GM19351 (cell line): ENCODE results near the gene CD99L2.

Experiments
- ATAC-seq: cut with Tn5 transposase; IDR thresholded peaks from one replicate; pipeline ENCODE4 v1.9.1; 2021; ENCODE audit warnings: mild to moderate bottlenecking, moderate library complexity; ENCODE audit not compliant: unreplicated experiment

CD99L2 gene

DNA sequence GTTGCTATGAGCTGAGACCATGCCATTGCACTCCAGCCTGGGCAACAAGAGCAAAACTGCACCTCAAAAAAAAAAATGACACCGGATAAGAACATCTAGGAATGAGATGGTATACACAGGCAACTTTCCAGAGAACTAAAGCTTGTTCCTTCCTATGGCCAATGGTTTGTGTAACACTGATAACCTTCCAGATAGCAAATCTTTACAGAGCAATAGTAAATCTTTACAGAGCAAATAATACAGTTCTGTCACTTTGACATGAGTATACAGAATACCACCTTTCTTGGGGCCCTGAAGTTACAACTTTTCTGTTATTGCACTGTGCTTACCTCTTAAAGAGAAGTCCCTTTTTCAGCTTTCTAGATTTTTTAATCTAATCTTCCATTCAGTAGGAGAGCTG lies 91.6 kb downstream of the CD99L2 start:
- no peak for ATAC-seq

DNA sequence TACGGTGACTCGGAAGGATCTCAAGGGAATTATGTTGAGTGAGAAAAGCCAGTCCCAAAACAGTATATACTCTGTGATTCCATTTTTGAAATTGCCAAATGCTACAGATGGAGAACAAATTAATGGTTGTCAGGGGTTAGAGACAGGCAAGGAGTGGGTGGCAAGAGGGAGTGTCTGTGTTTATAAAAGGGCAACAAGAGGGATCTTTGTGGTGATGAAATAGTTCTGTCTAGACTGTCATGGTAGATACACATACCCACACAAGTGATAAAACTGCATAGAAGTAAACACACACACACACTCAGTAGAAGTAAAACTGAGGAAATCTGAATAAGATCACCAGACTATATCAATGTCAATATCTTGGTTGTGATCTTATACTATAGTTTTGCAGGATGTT lies 92.7 kb downstream of the CD99L2 start:
- no peak for ATAC-seq

DNA sequence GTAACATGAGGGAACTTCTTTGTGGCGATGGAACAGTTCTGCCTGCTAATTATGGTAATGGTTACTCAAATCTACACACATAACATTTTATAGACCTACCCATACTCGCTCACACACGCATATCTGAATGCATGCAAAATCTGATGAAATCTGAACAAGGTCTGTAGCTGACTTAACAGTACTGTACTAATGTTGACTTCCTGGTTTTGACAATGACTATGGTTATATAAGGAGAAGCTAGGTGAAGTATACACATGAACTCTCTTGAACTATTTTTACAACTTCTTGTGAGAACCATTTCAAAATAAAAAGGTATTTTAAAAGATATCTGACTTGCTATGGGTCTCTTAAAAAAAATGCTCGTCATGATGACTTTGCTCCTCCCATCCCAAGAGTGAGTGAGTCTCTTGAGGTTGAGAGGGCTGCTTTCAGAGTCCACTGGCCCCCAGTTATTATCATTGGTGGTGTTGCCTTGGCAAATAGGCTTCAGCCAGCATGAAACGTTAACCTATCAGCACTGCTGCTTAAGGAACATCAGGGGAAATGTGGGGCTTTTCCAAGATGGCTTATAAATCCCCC lies 105.4 kb downstream of the CD99L2 start:
- no peak for ATAC-seq

DNA sequence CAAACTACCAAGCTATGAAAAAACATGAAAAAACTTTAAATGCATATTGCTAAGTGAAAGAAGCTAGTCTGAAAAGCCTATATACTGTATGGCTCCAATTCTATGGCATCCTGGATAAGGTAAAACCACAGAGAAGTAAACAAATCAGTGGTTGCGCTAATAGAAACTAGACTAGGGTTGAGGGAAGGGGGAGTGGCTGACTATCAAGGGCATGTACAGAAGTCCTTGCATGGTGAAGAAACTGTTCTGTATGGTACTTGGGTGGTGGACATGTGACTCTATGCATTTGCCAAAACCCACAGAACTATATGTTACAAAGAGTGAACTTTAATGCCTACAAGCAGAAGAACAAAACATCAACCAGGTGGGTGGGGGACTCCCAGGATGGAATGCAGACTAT lies 108.4 kb downstream of the CD99L2 start:
- ATAC-seq: no peak

DNA sequence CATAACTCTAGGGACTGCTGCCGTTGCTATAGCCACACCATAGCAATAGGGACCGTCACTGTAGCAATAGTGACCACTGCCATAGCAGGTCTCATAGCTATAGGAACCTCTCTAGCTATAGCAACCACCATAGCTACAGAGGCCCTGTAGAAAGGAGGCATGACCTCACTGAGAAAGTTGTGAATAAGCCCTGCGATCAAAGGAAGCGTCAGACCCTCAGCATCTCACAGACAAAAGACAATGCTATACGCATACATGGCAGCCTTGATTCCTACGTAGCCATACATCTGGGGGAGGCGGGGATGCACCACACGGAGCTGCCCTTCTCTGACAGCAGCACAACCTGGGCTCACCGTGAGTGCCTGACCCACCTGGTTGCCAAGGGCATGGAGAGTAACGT lies 116.8 kb downstream of the CD99L2 start:
- no peak for ATAC-seq

DNA sequence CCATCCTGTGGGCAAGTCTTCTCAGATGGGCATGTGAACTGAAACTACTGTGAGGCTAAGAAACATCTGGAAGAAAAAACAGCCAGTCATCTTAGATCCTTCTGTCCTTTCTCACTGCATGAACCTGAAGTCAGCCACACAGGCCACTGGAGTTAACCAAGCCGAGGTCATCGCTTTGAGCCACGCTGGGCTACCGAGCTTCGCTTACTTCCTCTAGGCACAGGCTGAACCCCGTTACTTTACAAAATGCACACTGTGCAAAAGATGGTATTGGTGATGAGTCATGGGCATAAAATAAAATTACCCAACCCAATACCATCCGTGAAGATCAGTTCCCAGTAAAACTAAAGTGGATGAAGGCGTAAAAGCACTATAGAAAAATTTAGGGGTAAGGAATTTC lies 119.1 kb downstream of the CD99L2 start:
- no peak for ATAC-seq

DNA sequence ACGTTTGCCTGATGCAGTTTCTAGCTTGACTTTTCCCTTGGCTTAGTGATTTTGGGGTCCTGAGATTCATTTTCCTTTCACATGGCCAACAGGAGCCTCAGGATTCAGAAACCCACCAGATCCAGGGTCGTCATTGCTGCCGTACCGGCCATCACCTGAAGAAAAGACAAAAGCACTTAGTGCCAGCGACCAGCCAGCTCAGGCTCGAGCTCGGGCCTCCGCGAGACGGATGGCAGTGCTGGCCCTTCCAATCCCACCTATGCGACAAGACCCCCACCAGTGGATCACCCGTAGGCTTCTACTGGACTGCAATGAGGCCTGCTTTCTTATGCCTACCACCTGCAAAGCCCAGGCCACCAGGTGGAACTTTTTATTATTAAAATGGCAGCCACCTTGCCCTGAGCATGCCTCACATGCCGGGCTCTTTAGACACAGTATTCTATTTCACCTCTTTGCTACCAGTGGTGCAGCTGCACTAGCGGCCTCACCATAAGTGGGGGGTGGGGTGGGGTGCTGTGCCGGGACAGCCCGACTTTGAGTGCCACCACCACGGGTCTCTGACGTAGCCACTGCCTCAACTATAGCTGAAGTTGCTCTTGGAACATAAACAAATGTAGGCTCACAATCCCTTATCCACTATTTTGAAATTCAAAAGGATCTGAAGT lies 121.0 kb downstream of the CD99L2 start:
- no peak for ATAC-seq

DNA sequence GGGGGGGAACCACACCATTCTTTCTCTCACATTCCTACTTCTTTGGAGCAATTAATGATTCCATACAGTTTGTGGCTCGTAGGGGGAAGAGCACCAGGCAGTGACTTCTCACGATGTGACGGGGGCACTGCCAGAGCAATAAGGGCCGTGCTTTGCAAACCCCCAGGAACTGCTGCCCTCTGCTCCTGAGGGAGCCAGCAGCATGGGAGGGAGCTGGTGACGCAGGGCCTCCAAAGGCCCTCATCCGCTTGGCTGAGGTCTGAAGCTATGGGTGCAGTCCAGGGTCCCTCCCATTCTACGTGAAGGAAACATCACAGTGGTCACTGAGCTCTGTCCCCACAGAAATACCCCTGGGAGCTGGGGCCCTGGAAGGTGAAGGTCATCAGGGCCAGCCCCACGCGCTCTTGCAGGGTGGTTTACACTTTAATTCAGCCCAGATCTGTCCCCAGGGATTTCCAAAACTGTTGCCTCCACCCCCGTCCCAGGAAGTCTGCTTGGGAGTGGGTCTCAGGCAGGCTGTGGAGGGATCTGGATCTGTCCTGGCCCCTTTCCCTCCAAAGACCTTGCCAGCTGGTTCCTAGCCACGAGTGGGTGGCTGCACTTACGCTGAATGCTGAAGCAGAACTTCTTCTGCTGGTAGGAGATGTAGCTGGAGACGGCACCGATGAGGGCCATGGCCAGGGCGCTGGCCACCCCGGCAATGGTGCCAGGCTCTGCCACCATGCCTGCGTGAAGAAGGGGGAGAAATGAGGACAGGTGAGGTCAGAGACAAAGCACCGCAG lies 122.7 kb downstream of the CD99L2 start:
- ATAC-seq: no peak

DNA sequence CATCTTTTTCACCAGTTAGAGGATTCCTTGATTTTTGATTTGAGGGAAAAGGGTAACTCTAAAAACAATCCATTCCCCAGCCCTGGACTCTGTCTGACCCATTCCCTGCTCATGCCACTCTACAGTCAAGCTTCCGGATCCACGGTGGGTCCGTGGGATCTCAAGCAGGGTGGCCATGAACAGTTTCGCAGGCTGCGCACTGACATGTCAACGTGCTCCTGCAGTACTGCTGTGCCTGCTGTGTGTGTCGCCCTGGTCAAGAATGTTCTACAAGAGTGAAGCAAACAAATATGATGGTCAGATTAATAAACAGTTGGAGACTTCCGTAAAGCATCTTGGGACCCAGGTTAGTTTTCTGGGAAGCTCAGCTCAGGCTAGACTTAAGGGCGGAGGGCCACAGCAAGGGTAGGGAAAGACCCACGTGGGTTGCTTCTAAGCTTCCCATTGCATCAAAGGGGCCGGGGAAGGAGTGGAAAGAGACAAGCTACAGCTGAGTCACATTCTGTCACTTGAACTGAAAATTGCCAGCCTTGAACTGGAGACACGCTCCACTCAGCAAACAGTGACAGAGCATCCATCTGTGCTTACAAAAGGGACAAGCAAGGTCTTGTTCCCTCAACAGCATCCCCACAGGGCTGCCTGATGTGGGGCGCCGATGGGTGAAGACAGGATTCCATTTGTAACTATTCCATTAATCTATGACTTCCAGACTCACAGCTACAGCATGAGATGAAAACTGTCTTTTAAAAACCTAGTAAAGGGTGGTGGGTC lies 123.5 kb downstream of the CD99L2 start:
- ATAC-seq: no peak

DNA sequence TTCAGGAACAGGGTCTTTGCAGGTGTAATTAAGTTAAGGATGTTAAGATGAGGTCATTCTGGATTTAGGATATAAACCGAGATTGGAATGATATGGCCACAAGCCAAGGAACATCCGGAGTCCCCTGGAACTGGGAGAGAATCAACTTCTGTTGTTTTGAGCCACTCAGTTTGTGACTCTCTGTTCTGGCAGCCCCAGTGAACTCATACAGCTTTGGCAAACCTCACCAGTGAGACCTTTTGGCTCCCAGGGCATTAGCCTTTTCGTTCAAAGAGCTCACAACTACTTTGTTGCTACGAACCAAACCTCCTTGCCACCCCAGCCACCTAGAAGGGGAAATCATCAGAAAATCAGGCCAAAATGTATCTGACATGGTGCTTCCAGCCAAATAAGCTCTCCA lies 124.8 kb downstream of the CD99L2 start:
- no peak for ATAC-seq

DNA sequence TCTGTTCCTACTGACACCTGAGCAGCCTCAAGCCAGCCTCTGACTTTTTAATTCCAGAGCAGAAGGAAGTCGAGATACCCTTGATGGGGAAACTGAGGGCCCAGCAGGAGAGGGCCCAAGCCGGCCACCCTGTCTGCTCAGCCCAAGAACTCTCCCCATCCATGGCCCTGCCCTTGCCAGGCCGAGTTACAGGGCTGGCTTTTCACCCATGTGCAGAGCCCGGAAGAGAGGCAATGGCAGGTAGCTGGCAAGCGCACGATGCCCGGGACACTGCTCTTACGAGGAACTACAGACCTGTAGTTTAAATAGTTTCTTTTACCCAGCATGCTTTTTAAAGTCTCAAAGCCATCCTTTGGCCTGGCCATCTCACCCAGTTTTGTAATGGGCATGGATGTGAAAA lies 125.4 kb downstream of the CD99L2 start:
- no peak for ATAC-seq

DNA sequence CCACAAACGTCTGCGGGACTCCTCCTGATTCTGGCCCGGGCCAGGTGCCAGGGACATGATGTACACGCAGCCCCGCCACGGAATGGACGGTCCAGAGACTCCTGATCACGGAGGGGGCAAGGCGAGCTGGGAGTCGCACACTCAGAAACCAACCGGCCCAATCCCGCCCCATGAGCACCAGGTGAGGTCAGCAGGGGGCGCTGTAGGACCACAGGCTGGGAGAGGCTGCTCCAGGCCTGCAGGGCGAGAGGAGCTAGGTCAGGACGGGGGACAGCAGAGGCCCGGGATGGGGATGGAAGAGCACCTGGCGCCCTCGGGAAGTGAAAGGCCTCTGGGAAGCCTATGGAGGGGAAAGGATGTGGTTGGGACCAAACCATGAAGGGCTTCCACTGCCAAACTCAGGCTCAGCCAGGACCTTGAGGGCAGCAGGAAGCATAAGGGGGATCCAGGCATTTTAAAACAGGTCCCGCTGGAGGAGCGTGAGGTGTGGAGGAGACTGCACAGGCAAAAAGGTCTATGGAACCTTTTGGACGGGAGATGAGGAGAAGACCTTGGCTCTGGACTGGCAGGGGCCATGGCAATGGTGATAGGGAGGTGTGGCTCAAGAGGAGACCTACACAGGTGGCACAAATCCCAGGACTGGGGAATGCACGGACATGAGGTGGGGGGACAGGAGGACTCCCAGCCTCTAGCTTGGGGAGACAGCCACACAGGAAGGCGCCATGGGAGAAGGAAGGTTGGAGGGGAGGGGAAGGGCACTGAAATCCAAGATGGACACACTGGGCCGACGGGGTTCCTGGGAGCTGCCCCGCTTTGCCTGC lies 126.1 kb downstream of the CD99L2 start:
- peak; percentile 80 for ATAC-seq

DNA sequence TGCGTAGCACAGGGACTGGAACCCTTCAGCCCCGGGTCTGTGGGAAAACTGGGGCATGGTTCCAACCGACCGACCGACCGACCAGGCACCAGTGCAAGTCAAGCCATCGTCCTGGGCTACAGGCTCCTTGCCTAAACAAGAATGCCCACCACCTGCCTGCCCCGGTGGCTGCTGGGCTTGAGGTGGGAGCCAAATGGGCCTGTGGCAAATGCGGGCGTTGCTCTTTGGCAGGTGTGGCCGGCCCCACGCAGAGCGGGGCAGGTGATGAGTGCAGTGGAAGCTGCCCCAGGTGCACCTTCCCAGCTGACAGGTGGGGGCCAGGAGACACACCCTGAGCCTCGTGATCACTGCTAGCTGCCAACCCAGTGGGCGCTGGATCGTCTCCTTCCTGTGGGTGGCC lies 127.4 kb downstream of the CD99L2 start:
- no peak for ATAC-seq

DNA sequence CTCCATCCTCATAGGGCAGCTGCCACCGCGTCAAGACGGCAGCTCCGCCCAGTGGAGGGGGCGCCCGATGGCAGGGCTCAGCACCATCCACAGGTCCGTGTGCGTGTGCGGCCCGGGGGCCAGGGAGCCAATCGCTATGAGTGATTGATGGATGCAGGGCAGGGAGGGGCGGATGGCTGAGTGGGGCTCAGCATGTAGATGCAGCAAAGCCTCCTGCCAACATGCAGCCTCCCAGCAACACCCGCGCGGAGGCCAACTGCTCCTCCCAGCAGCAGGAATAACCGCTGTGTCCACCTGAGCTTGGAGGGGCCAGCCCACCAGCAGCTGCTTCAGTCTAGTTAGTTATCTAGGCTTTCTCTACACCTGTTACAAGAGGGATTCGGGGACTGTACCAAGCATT lies 127.8 kb downstream of the CD99L2 start:
- ATAC-seq: no peak

DNA sequence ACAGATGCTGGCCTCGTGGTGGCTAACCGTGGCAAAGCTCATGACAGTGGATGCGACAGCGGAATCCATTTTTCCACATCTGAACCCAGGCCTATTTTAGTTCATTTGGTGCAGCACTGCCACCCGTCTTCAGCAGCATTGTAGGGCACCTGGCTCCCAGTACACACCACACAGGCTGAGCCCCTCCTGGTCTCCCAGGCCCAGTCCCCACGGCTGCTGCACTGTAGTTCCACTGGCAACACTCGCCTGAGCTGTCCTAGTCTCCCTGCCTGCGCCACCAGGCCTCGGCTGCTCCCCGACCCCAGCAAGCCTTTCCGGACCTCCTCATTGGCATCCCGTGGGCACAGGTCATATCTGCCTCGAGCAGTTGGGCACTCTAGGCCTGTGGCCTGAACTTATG lies 129.1 kb downstream of the CD99L2 start:
- no peak for ATAC-seq

DNA sequence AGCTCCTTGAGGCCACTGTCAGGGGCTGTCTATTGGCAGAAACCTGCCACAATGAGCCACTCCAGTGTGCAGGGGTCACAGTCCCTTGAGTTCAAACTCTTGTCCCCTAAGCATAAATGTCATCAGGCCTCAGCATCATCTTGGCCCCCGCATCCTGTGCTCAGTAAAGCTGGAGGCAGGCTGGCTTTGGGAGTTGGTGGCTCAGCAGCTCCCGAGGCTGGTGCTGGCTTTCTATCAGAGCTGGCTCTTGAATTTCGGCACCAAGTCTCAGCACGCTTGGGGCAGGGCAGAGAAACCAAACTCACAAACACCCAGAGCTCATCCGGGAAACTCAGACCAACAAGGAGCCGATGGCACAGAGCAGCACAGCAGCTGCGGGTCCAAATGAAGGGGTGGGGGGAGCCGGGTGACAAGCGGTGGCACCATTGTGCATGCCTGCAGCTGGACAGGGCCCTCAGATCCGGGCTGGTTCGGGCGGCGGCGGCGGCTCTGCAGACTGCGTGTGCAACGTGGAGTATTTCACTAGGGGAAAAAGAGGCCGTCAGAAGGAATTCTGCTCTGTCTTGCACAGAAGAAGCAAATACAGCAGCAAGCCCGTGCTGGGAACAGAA lies 129.8 kb downstream of the CD99L2 start:
- no peak for ATAC-seq

DNA sequence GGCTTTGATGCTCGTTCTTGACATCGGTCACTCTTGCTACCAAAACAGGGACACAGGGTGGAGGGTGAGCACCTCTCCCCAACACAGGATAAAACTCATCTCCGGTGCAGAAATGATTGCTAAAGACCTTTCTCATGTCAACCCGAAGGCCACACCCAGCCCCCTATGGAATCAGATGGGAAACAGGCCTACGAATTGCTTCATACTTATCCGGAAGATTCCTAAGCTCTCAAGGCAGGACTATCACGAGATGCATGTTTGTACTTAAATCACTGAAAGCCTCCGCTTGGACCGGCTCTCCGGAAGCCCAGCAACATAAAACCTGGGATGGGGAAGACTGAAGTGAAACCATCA lies 130.4 kb downstream of the CD99L2 start:
- no peak for ATAC-seq

DNA sequence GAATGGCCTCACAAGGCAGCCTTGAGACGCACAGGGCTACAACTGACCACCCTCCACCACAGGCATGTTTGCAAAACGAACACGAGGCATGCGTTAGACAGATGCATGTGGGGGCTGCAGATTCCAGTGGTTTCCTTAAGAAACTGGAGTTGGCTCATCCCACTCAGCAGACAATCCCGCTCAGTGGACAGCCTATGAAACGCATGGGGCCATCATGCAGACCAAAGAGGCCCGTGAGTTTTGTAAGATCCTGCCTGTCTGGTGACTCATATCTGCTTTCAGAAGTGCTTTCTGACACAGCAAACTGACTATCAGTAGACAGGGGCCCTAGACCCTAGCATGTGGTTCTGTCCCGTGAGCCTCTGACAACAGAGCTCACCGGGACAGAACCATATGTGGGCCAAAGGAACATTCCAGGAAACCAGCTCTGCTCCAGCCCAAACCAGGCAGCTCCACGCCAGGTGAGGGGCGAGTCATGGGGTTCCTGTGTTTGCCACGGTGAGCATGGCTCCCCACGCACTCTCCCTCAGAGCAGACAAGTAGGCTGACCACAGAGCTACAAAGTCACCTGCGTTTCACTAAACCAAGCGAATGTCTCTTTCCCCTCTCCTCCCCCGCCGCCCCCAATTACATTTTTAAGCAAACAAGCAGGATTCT lies 130.9 kb downstream of the CD99L2 start:
- no peak for ATAC-seq

DNA sequence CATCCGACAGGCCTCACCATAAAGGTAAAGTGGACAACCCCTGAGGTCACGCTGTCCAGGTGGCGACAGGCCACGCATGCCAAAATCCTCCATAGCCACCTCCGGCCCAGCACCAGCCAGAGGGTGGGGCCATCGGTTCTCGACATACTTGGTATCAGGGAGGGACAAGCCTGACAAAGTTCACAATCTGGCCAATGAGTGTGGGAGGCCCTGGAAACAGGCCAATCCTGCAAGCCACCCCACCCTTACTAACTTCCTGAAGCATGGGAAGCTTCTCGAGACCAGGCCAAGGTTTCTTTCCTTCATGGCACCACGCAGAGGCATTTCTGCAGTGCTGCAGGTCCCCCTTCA lies 131.4 kb downstream of the CD99L2 start:
- ATAC-seq: no peak
